CD14-positive monocyte (primary cell): ENCODE measurements around the gene RAB19. TPM values are rescaled to one million over a fixed set of nuclear protein-coding genes. Genes with fewer than 3 reads are reported as not detected.

Experiments
- DNase-seq, 3 donors: peaks; one replicate each; pipeline ENCODE4 v3.0.0-alpha.2; 2011 to 2022
- H2AFZ ChIP-seq: 2 replicates; pipeline ENCODE4 v1.6.0; 2012; ENCODE audit warnings: mild to moderate bottlenecking, low read depth, low read length, inconsistent platforms; ENCODE audit not compliant: insufficient read depth, poor library complexity, severe bottlenecking
- H3K27ac ChIP-seq, 2 donors: 1 replicate in 1 of 2; 2 replicates in 1 of 2; pipeline ENCODE4 v1.5.1; 2012 to 2013; ENCODE audit warnings: low read length in 2 of 2, control low read depth in 1 of 2, inconsistent platforms in 1 of 2, low read depth in 1 of 2, mild to moderate bottlenecking in 1 of 2
- H3K27me3 ChIP-seq, 2 donors: one replicate each; pipeline versions ENCODE4 v1.6.0 to v1.6.1; 2011 to 2013; ENCODE audit warnings: low read length in 2 of 2; ENCODE audit not compliant: control insufficient read depth in 2 of 2, insufficient read depth in 2 of 2
- H3K36me3 ChIP-seq, 2 donors: replicated peaks in 1 of 2; 1 replicate in 1 of 2; 2 replicates in 1 of 2; pipeline versions ENCODE4 v1.5.1 to v1.6.1; 2012 to 2013; ENCODE audit warnings: low read length in 2 of 2, control low read depth in 1 of 2, inconsistent platforms in 1 of 2, mild to moderate bottlenecking in 1 of 2; ENCODE audit not compliant: insufficient read depth in 2 of 2, control insufficient read depth in 1 of 2
- H3K4me1 ChIP-seq, 2 donors: 1 replicate in 1 of 2; 2 replicates in 1 of 2; pipeline versions ENCODE4 v1.5.1 to v1.6.1; 2012 to 2013; ENCODE audit warnings: low read length in 2 of 2, control low read depth in 1 of 2, inconsistent platforms in 1 of 2, mild to moderate bottlenecking in 1 of 2, moderate library complexity in 1 of 2; ENCODE audit not compliant: insufficient read depth in 2 of 2, control insufficient read depth in 1 of 2
- H3K4me2 ChIP-seq: replicated peaks from 2 replicates; pipeline ENCODE3; 2012; ENCODE audit warnings: low read length, moderate library complexity, mild to moderate bottlenecking; ENCODE audit not compliant: poor library complexity, severe bottlenecking; ENCODE audit errors: extremely low read depth
- H3K4me3 ChIP-seq, 3 experiments: fragments of 200-600 bp in 1 of 3; sonication (generic) in 1 of 3; replicated peaks in 1 of 3; 1 replicate in 2 of 3; 2 replicates in 1 of 3; pipeline ENCODE4 v1.5.1; 2011 to 2013; ENCODE audit warnings: low read length in 3 of 3, mild to moderate bottlenecking in 3 of 3, control low read depth in 2 of 3, low read depth in 2 of 3, inconsistent platforms in 1 of 3, moderate library complexity in 1 of 3
- H3K79me2 ChIP-seq: 2 replicates; pipeline ENCODE4 v1.6.0; 2012; ENCODE audit warnings: mild to moderate bottlenecking, control low read depth, inconsistent platforms, low read length, moderate library complexity; ENCODE audit not compliant: insufficient read depth
- H3K9ac ChIP-seq: 2 replicates; pipeline ENCODE4 v1.6.0; 2017; ENCODE audit warnings: low read length, mild to moderate bottlenecking; ENCODE audit not compliant: insufficient read depth, poor library complexity, severe bottlenecking
- H3K9me3 ChIP-seq, 2 donors: replicated peaks in 1 of 2; 1 replicate in 1 of 2; 2 replicates in 1 of 2; pipeline versions ENCODE4 v1.5.1 to v1.6.1; 2012 to 2013; ENCODE audit warnings: low read length in 2 of 2, control low read depth in 1 of 2; ENCODE audit not compliant: control insufficient read depth in 1 of 2, insufficient read depth in 1 of 2
- H4K20me1 ChIP-seq: 2 replicates; pipeline ENCODE4 v1.6.0; 2012; ENCODE audit warnings: mild to moderate bottlenecking, low read length, control low read depth, moderate library complexity; ENCODE audit not compliant: insufficient read depth
- H3K27ac Mint-ChIP-seq, 7 donors: one replicate each; pipeline ENCODE4 v1.8.0; 2020; ENCODE audit warnings: mild to moderate bottlenecking in 7 of 7, mixed read lengths in 7 of 7, moderate library complexity in 6 of 7, inconsistent platforms in 2 of 7
- H3K27me3 Mint-ChIP-seq, 3 donors: one replicate each; pipeline ENCODE4 v1.8.0; 2021 to 2022; ENCODE audit warnings: low read depth in 3 of 3, mild to moderate bottlenecking in 3 of 3, mixed read lengths in 3 of 3, moderate library complexity in 3 of 3, inconsistent platforms in 1 of 3
- H3K36me3 Mint-ChIP-seq, 2 donors: one replicate each; pipeline ENCODE4 v1.8.0; 2020; ENCODE audit warnings: mixed read lengths in 2 of 2, inconsistent platforms in 1 of 2, mild to moderate bottlenecking in 1 of 2
- H3K4me1 Mint-ChIP-seq: one replicate; pipeline ENCODE4 v1.8.0; 2020; ENCODE audit warnings: mild to moderate bottlenecking, mixed read lengths
- H3K4me3 Mint-ChIP-seq, 2 donors: one replicate each; pipeline ENCODE4 v1.8.0; 2020; ENCODE audit warnings: mild to moderate bottlenecking in 2 of 2, mixed read lengths in 2 of 2, moderate library complexity in 1 of 2
- H3K9me3 Mint-ChIP-seq, 7 donors: one replicate each; pipeline ENCODE4 v1.8.0; 2020 to 2022; ENCODE audit warnings: mixed read lengths in 7 of 7, mild to moderate bottlenecking in 6 of 7, moderate library complexity in 6 of 7, inconsistent platforms in 2 of 7
- WGBS: methylation state at CpG from one replicate; pipeline ENCODE4 v1.1.5; 2013; ENCODE audit warnings: missing lambda C conversion rate; ENCODE audit not compliant: insufficient coverage; 5-methylcytosine and 5-hydroxymethylcytosine counted together
- intact Hi-C, 2 donors: fragments of 100-400 bp; cut with micrococcal nuclease; formaldehyde crosslinking; loops; one replicate each; pipeline versions ENCODE4 v1.15.0 to v1.15.1; 2023
- polyA plus RNA-seq, 3 donors: library from polyadenylated mRNA; depleted of rRNA in 1 of 3; unstranded in 2 of 3; stranded (reverse) in 1 of 3; fragments of 300-500 nt in 2 of 3; fragments of >200 nt in 1 of 3; fragmentation: Illumina TruSeq in 2 of 3; gene quantifications; 1 replicate in 2 of 3; 2 replicates in 1 of 3; pipeline ENCODE4 v1.2.3, GENCODE V29; 2012 to 2021
- TF ChIP-seq, protein P1 (sequence below): fragments of 200-600 bp; IDR thresholded peaks from one replicate; pipeline ENCODE4 v1.8.0; 2022; ENCODE audit warnings: antibody characterized with exemption, mild to moderate bottlenecking

RAB19 gene
- polyA plus RNA-seq, 3 donors: not detected

DNA sequence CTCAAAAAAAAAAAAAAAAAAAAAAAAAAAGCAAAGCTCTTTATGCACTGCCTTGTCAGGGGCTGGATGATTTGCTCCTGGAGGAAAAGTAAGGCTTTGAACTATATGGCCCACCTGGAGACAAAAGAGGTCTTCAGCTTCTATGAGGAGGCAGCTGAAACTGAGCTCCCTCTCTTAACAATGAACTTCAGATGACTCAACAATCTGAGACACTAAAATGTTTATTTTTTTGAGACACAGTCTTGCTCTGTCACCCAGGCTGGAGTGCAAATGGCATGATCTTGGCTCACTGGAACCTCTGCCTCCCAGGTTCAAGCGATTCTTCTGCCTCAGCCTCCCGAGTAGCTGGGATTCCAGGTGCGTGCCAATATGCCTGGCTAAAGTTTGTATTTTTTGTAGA, 36.7 kb downstream of the RAB19 start:
- intact Hi-C loops: no loop called here
- H3K4me2 ChIP-seq: no peak overlapping the region
- H3K9me3 ChIP-seq: no peaks in the 10 kb centered on the region
- 100% methylated on average over 2 of the region's 3 CpGs for WGBS
- H3K36me3 ChIP-seq: no peaks in the 10 kb centered on the region
- no peaks in the 10 kb centered on the region for H3K4me1 ChIP-seq
- H3K4me3 ChIP-seq: no peak overlapping the region
- Mint-ChIP-seq H3K36me3 (no peaks in the 10 kb centered on the region), H3K9me3 (peaks cover 0 to 2% (median 0%) of the 10 kb centered on the region in 7 donors), H3K4me3 (no peak overlapping the region), H3K4me1 (no peaks in the 10 kb centered on the region), H3K27me3 (peaks cover 3 to 19% (median 16%) of the 10 kb centered on the region in 3 donors), H3K27ac (no peak overlapping the region)
- no peaks in the 10 kb centered on the region for H3K79me2 ChIP-seq
- H3K9ac ChIP-seq: no peak overlapping the region
- H4K20me1 ChIP-seq: no peaks in the 10 kb centered on the region
- no peak overlapping the region for H2AFZ ChIP-seq
- no peak overlapping the region for H3K27ac ChIP-seq
- H3K27me3 ChIP-seq: peaks cover 0 to 3% of the 10 kb centered on the region in 2 donors
- DNase-seq: no peak
- TF ChIP-seq, protein P1, sequence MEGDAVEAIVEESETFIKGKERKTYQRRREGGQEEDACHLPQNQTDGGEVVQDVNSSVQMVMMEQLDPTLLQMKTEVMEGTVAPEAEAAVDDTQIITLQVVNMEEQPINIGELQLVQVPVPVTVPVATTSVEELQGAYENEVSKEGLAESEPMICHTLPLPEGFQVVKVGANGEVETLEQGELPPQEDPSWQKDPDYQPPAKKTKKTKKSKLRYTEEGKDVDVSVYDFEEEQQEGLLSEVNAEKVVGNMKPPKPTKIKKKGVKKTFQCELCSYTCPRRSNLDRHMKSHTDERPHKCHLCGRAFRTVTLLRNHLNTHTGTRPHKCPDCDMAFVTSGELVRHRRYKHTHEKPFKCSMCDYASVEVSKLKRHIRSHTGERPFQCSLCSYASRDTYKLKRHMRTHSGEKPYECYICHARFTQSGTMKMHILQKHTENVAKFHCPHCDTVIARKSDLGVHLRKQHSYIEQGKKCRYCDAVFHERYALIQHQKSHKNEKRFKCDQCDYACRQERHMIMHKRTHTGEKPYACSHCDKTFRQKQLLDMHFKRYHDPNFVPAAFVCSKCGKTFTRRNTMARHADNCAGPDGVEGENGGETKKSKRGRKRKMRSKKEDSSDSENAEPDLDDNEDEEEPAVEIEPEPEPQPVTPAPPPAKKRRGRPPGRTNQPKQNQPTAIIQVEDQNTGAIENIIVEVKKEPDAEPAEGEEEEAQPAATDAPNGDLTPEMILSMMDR: no peak

DNA sequence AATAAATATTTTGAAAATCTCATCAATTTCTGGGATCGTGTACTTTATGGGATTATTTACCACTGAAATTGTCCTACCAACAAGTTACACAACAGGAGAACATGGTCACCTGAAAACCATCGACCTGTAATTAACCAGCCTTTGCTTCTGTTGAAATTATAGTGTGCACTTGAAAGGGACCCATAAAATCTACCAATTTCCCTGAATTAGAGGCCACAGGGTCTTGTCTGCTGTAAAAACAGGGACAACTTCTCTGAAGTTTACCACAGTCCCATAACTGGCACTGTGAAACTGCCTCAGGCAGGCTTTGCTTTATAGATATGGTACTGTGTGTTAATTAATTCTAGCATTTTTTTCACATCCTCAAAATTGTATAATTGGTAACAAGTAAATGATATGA, 37.7 kb downstream of the RAB19 start:
- TF ChIP-seq, protein P1: no peak
- Histone ChIP-seq H2AFZ (no peak overlapping the region), H3K9ac (no peak overlapping the region), H4K20me1 (no peaks in the 10 kb centered on the region), H3K36me3 (no peaks in the 10 kb centered on the region), H3K27ac (no peak overlapping the region), H3K27me3 (no peaks in the 10 kb centered on the region), H3K79me2 (no peaks in the 10 kb centered on the region), H3K4me1 (no peaks in the 10 kb centered on the region), H3K9me3 (no peaks in the 10 kb centered on the region), H3K4me3 (no peak overlapping the region), H3K4me2 (no peak overlapping the region)
- no peaks in the 10 kb centered on the region for H3K4me1 Mint-ChIP-seq
- DNase-seq: no peak
- no peak overlapping the region for H3K27ac Mint-ChIP-seq
- peaks cover 0 to 11% (median 8%) of the 10 kb centered on the region in 3 donors for H3K27me3 Mint-ChIP-seq
- no CpG with 5 or more reads among the region's 2 CpGs for WGBS
- no peak overlapping the region for H3K4me3 Mint-ChIP-seq
- H3K9me3 Mint-ChIP-seq: peaks cover 0 to 2% (median 0%) of the 10 kb centered on the region in 7 donors
- no peaks in the 10 kb centered on the region for H3K36me3 Mint-ChIP-seq
- intact Hi-C loops: no loop called here
